PFSK-1 (cell line): ENCODE measurements around the gene OSBPL9.

Experiments used
- FOXP2 ChIP-seq: optimal IDR thresholded peaks from 2 replicates; pipeline ENCODE3; 2011; ENCODE audit warnings: borderline replicate concordance, control low read depth, inconsistent platforms; ENCODE audit not compliant: insufficient read depth; ENCODE audit errors: extremely low read length, extremely low read depth
- POLR2AphosphoS5 ChIP-seq: IDR thresholded peaks from 2 replicates; pipeline ENCODE4 v1.6.1; 2012; ENCODE audit warnings: low read depth, mild to moderate bottlenecking, control low read depth, low read length, moderate library complexity
- TF ChIP-seq, protein P1 (sequence below), 2 experiments: IDR thresholded peaks; 2 replicates each; pipeline versions ENCODE4 v1.6.1 to v1.8.0; 2011 to 2012; ENCODE audit warnings: low read depth in 2 of 2, low read length in 2 of 2, control low read depth in 1 of 2, inconsistent platforms in 1 of 2, mild to moderate bottlenecking in 1 of 2, moderate library complexity in 1 of 2; ENCODE audit not compliant: insufficient read depth in 1 of 2

DNA sequence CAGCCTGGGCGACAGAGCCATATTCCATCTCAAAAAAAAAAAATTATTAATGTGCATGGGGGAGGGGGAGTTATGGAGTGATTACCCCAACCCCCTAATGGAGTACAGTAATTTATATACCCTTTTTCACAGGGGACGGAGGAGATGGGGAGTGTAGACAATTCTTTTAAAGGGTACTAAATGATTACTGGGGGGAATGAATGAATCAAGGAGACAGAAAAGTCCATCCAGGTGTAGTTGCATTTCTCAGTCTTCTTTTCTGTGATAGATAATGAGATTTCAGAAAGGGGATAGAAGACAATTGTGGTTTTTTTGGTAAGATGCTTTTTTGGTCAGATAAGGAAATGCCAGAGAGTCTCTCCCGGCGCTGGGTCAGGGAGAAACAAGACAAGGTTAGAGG is 13.0 kb downstream of the OSBPL9 start:
- TF ChIP-seq POLR2AphosphoS5, result no peak
- no peak for TF ChIP-seq FOXP2
- TF ChIP-seq, protein P1, sequence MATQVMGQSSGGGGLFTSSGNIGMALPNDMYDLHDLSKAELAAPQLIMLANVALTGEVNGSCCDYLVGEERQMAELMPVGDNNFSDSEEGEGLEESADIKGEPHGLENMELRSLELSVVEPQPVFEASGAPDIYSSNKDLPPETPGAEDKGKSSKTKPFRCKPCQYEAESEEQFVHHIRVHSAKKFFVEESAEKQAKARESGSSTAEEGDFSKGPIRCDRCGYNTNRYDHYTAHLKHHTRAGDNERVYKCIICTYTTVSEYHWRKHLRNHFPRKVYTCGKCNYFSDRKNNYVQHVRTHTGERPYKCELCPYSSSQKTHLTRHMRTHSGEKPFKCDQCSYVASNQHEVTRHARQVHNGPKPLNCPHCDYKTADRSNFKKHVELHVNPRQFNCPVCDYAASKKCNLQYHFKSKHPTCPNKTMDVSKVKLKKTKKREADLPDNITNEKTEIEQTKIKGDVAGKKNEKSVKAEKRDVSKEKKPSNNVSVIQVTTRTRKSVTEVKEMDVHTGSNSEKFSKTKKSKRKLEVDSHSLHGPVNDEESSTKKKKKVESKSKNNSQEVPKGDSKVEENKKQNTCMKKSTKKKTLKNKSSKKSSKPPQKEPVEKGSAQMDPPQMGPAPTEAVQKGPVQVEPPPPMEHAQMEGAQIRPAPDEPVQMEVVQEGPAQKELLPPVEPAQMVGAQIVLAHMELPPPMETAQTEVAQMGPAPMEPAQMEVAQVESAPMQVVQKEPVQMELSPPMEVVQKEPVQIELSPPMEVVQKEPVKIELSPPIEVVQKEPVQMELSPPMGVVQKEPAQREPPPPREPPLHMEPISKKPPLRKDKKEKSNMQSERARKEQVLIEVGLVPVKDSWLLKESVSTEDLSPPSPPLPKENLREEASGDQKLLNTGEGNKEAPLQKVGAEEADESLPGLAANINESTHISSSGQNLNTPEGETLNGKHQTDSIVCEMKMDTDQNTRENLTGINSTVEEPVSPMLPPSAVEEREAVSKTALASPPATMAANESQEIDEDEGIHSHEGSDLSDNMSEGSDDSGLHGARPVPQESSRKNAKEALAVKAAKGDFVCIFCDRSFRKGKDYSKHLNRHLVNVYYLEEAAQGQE (IDR thresholded peaks at IDR 0.05; ENCODE audit: insufficient read depth in 1 of 2, low read depth in 2 of 2, low read length in 2 of 2), result no peak
